Loucy (cell line): ENCODE results near the gene SEMA6D.

Source experiments
- EZH2phosphoT487 ChIP-seq: fragments of 200-600 bp; IDR thresholded peaks from 2 replicates; pipeline ENCODE4 v1.6.1; 2018; ENCODE audit warnings: antibody characterized with exemption, mild to moderate bottlenecking, moderate library complexity, borderline replicate concordance
- TF ChIP-seq, protein P1 (sequence below): fragments of 200-600 bp; sonication (generic); conservative IDR thresholded peaks from 2 replicates; pipeline ENCODE4 v1.5.1; 2014; ENCODE audit warnings: mild to moderate bottlenecking, antibody characterized with exemption, low read length

- TF ChIP-seq, protein P1, sequence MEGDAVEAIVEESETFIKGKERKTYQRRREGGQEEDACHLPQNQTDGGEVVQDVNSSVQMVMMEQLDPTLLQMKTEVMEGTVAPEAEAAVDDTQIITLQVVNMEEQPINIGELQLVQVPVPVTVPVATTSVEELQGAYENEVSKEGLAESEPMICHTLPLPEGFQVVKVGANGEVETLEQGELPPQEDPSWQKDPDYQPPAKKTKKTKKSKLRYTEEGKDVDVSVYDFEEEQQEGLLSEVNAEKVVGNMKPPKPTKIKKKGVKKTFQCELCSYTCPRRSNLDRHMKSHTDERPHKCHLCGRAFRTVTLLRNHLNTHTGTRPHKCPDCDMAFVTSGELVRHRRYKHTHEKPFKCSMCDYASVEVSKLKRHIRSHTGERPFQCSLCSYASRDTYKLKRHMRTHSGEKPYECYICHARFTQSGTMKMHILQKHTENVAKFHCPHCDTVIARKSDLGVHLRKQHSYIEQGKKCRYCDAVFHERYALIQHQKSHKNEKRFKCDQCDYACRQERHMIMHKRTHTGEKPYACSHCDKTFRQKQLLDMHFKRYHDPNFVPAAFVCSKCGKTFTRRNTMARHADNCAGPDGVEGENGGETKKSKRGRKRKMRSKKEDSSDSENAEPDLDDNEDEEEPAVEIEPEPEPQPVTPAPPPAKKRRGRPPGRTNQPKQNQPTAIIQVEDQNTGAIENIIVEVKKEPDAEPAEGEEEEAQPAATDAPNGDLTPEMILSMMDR = no peak
- TF ChIP-seq EZH2phosphoT487 = no peak
Observed at GRCh38 chr15:47718497-47719437, 1.5 kb downstream of the SEMA6D start.
